ENCODE measurements around the gene CFAP69.
"Not testable (repeated sequence)": the region's sequence is repeated elsewhere in the genome, so short reads cannot be mapped to it uniquely, and the experiment has no call there.

The CFAP69 gene

GRCh38 chr7:90347759-90348158, 102.8 kb downstream of the CFAP69 start:
- DNase-seq = no peak

DNA sequence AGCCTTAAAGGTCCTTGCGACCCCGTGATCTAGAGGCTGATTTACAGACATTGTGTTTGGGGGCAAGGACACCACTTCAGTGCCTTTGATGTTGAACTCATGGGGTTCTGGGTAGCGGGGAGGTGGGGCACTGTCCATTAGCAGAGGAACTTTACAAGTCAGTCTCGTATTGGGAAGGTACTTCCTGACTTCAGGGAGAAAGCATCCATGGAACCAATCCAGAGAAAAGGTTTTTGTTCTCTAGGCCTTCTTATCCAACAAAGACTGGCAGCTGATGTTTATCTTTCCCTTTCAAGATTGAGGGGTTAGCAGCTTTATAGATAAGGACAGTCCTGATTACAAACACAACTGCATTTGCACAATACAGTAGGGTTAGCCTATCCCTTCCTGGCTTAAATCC, 104.3 kb downstream of the CFAP69 start:
- DNase-seq = no peak

- DNase-seq = not testable (repeated sequence)
Measured at GRCh38 chr7:90350032-90350431, 105.1 kb downstream of the CFAP69 start.

- no peak for DNase-seq
Measured at GRCh38 chr7:90351987-90352386, 107.0 kb downstream of the CFAP69 start.
